Activated T-cell treated with anti-CD3 and anti-CD28 coated beads, Interleukin-2, amount 50 U/mL, for 4 hours (primary cell): ENCODE data around the gene CFAP47. TPM values are rescaled to one million over a fixed set of nuclear protein-coding genes. Genes with fewer than 3 reads are reported as not detected.
"Not testable (repeated sequence)": the region's sequence is repeated elsewhere in the genome, so short reads cannot be mapped to it uniquely, and the experiment has no call there.

Experiments used
- ATAC-seq, 2 donors: fragments of 200-7000 bp; cut with Tn5 transposase; one replicate each; pipeline ENCODE4 v1.10.0; 2021
- DNase-seq: peaks from one replicate; pipeline ENCODE4 v3.0.0-alpha.2; 2020
- H3K27me3 Mint-ChIP-seq: one replicate; pipeline ENCODE4 v1.8.0; 2021; ENCODE audit warnings: low read depth, mixed read lengths
- H3K36me3 Mint-ChIP-seq: one replicate; pipeline ENCODE4 v1.8.0; 2022; ENCODE audit warnings: mixed read lengths; ENCODE audit not compliant: insufficient read depth
- H3K4me1 Mint-ChIP-seq: one replicate; pipeline ENCODE4 v1.8.0; 2021; ENCODE audit warnings: low read depth, mixed read lengths
- H3K4me3 Mint-ChIP-seq: one replicate; pipeline ENCODE4 v1.8.0; 2021; ENCODE audit warnings: mild to moderate bottlenecking, moderate library complexity, mixed read lengths
- H3K9me3 Mint-ChIP-seq: one replicate; pipeline ENCODE4 v1.8.0; 2021; ENCODE audit warnings: mixed read lengths
- total RNA-seq, 3 donors: library from RNA; stranded (reverse); gene quantifications; one replicate each; pipeline ENCODE4 v1.2.1, GENCODE V29; 2021

CFAP47 gene
- total RNA-seq, 3 donors from 2014 or later = not detected

DNA sequence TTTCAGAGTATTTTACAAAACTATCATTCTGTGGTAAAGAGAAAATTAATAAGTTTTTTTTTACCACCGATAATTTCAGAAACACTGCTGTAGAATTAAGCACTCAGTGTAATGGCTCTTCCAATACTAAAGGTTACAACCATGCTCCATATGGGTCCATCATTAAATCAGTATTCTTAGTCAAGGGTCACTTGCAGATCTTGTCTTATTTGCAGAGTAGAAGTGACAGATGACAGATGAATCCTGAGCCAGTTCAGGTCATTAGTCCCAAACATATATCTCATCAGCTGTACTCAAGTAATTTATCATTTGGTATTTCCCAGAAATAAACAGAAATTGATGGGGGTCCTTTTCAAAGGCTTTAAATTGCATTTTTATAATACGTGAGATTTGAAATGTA, 182.9 kb downstream of the CFAP47 start:
- Mint-ChIP-seq H3K4me1 (no peaks in the 10 kb centered on the region), H3K4me3 (no peak overlapping the region), H3K36me3 (no peaks in the 10 kb centered on the region), H3K27me3 (no peaks in the 10 kb centered on the region), H3K9me3 (no peaks in the 10 kb centered on the region)
- DNase-seq = no peak
- no peak for ATAC-seq

DNA sequence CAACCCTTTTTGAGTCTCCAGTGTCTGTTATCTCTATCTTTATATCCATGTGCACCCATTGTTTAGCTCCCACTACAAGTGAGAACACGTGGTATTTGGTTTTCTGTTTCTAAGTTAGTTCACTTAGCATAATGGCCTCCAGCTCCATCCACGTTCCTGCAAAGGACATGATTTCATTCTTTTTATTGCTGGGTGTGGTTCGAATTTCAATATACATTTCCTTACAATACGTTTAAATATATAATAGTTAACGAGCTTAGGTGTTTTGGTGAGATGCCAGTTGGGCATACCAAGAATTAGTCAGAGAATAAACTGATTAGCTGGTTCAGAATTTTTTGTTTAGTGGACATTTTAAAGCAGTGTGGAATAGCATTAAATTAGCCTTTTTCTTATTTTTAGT, 196.7 kb downstream of the CFAP47 start:
- Mint-ChIP-seq H3K4me3 (no peak overlapping the region), H3K36me3 (no peaks in the 10 kb centered on the region), H3K4me1 (no peaks in the 10 kb centered on the region), H3K27me3 (no peaks in the 10 kb centered on the region), H3K9me3 (peaks cover 12% of the 10 kb centered on the region)
- DNase-seq = no peak
- no peak for ATAC-seq

GRCh38 chrX:36159254-36159653, 239.7 kb downstream of the CFAP47 start:
- Mint-ChIP-seq H3K4me1 (no peaks in the 10 kb centered on the region), H3K27me3 (no peaks in the 10 kb centered on the region), H3K9me3 (no peaks in the 10 kb centered on the region), H3K4me3 (no peak overlapping the region), H3K36me3 (no peaks in the 10 kb centered on the region)
- DNase-seq (no peak), ATAC-seq (no peak)

DNA sequence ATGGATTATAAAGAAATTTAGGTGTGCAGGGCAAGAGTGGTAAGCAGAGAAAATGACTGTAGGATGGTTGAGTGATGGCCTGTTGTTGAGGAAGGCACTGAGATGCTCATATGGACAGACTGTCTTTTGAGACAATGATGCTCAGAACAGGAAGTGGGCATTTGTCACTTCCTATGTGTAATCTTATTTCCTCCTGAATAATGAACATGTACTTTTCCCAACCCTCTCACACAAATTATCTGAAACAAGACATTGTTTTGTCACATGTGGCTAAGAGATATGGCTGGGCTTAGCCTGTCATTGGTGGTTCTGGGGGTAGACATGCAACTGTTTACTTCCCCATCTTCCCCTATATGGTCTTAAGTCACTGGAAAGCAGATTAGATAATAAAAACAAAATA, 240.5 kb downstream of the CFAP47 start:
- ATAC-seq = no peak
- Mint-ChIP-seq H3K36me3 (no peaks in the 10 kb centered on the region), H3K4me3 (no peak overlapping the region), H3K9me3 (no peaks in the 10 kb centered on the region), H3K27me3 (no peaks in the 10 kb centered on the region), H3K4me1 (no peaks in the 10 kb centered on the region)
- DNase-seq = no peak

GRCh38 chrX:36198575-36198974, 279.0 kb downstream of the CFAP47 start:
- Mint-ChIP-seq H3K9me3 (no peaks in the 10 kb centered on the region), H3K4me3 (no peak overlapping the region), H3K27me3 (no peaks in the 10 kb centered on the region), H3K4me1 (no peaks in the 10 kb centered on the region), H3K36me3 (no peaks in the 10 kb centered on the region)
- DNase-seq (no peak), ATAC-seq (no peak)

GRCh38 chrX:36199928-36200327, 280.4 kb downstream of the CFAP47 start:
- Mint-ChIP-seq H3K4me3 (no peak overlapping the region), H3K36me3 (no peaks in the 10 kb centered on the region), H3K9me3 (no peaks in the 10 kb centered on the region), H3K4me1 (no peaks in the 10 kb centered on the region), H3K27me3 (no peaks in the 10 kb centered on the region)
- DNase-seq = no peak
- ATAC-seq = no peak

DNA sequence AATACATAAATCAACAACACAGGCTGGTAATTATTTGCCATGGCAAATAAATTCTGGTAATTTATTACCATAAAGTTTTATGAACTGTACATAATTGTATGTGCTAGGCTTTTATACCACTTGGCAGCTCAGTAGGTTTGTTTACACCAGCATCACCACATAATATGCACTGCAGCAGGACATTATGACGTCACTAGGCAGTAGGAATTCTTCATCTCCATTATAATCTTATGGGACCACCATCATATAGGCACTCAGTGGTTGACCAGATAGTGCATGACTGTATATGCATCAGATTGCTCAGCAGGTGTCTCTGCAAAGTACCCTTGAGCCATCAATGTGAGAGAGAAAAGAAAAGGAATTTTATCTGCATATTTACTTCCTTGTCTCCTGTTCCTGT, 295.4 kb downstream of the CFAP47 start:
- ATAC-seq (no peak), DNase-seq (no peak)
- Mint-ChIP-seq H3K4me1 (no peaks in the 10 kb centered on the region), H3K9me3 (peaks cover 5% of the 10 kb centered on the region), H3K4me3 (no peak overlapping the region), H3K27me3 (no peaks in the 10 kb centered on the region), H3K36me3 (no peaks in the 10 kb centered on the region)

DNA sequence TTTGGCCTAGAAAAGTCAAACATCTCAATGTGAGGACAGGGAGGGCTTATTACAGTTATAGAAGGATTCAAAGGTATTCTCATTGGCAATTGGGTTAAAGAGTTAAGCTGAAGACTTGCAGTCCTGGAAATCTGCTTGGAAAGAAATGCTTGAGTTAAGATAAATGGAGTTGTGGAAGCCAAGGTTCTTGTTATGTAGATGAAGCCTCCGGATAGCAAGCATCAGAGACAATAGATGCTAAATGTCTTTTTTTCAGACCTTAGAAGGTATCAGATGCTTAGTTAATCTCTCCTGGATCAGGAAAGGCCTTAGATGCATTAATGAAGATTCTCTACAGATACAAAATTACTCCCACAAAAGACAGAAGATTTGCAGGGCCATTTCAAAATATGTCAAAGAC, 299.3 kb downstream of the CFAP47 start:
- Mint-ChIP-seq H3K4me3 (no peak overlapping the region), H3K36me3 (no peaks in the 10 kb centered on the region), H3K9me3 (peaks cover 5% of the 10 kb centered on the region), H3K4me1 (no peaks in the 10 kb centered on the region), H3K27me3 (no peaks in the 10 kb centered on the region)
- DNase-seq (no peak), ATAC-seq (no peak)

- not testable (repeated sequence) for H3K9me3 Mint-ChIP-seq, H3K36me3 Mint-ChIP-seq, H3K4me1 Mint-ChIP-seq, H3K27me3 Mint-ChIP-seq, H3K4me3 Mint-ChIP-seq, ATAC-seq, DNase-seq
Measured at GRCh38 chrX:36234840-36235528, 315.4 kb downstream of the CFAP47 start.

DNA sequence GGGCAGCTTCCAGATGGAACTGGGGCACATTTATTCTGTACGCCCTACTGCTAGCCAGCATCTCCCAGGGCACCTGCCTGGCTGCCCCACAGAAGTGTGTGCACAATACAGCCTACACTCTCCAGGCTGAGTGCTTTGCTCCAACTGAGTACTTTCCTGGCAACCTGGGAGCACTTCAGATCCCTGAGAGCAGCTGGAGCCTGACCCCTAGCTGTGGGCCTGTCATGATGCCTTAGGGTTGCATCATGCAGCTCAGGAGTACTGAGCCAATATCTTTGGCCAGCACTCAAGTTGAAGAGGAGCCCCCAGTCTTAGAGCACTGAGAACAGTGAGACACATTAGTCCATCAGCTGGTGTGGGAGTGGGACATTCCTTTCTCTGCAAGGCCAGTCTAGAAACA, 321.9 kb downstream of the CFAP47 start:
- DNase-seq = no peak
- no peaks in the 10 kb centered on the region for H3K36me3 Mint-ChIP-seq

DNA sequence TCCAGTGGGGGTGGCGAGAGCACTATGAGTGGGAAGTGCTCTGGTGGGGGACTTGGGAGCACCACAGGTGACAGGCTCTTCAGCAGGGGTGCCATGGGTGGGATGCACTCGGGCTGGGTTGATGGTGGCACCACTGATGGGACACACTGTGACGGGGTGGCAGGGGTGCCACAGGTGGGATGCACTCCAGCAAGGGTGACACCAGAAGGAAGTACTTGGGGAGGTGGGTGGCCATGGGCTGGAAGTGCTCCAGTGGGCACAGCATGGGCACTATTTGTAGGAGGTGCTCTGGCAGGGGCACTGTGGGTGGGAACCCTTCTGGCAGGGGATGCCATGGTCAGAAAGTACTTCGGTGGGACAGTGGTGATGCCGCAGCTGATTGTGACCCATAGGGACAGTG, 346.6 kb downstream of the CFAP47 start:
- peaks cover 3% of the 10 kb centered on the region for H3K9me3 Mint-ChIP-seq
- H3K4me3 Mint-ChIP-seq = no peak overlapping the region
- DNase-seq (no peak), ATAC-seq (no peak)
- no peaks in the 10 kb centered on the region for H3K36me3 Mint-ChIP-seq
- H3K4me1 Mint-ChIP-seq = no peaks in the 10 kb centered on the region
- H3K27me3 Mint-ChIP-seq = no peaks in the 10 kb centered on the region

More for the DNA sequence above, 321.9 kb downstream of the CFAP47 start:
- no peak for ATAC-seq
- Mint-ChIP-seq H3K4me1 (no peaks in the 10 kb centered on the region), H3K27me3 (no peaks in the 10 kb centered on the region), H3K4me3 (no peak overlapping the region), H3K9me3 (no peaks in the 10 kb centered on the region)

GRCh38 chrX:36310136-36310535, 390.6 kb downstream of the CFAP47 start:
- no peak for ATAC-seq
- H3K4me3 Mint-ChIP-seq = no peak overlapping the region
- no peaks in the 10 kb centered on the region for H3K27me3 Mint-ChIP-seq
- H3K9me3 Mint-ChIP-seq = no peaks in the 10 kb centered on the region
- DNase-seq = no peak
- no peaks in the 10 kb centered on the region for H3K4me1 Mint-ChIP-seq
- H3K36me3 Mint-ChIP-seq = no peaks in the 10 kb centered on the region

- Mint-ChIP-seq H3K36me3 (no peaks in the 10 kb centered on the region), H3K9me3 (no peaks in the 10 kb centered on the region), H3K4me3 (no peak overlapping the region), H3K27me3 (no peaks in the 10 kb centered on the region), H3K4me1 (no peaks in the 10 kb centered on the region)
- ATAC-seq (no peak), DNase-seq (no peak)
Measured at GRCh38 chrX:36314303-36314702, 394.8 kb downstream of the CFAP47 start.

DNA sequence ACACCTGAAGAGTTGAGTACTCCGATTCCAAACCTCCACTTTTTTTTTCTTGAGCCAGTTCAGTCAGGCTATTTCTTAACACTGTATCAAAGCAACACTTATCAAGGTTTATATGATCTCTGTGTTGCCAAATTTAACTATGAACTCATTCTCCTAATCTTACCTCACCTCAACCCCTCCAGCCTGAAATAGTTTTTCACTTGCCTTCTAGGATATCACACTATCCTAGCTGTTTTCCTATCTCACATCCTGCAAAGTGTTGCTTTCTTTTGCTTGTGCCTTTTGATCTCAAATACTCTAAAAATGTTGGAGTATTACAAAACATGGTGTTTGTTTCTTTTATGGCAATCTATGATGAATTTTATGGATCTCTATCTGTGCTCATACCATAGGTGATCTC, 415.0 kb downstream of the CFAP47 start:
- peaks cover 4% of the 10 kb centered on the region for H3K9me3 Mint-ChIP-seq
- no peak overlapping the region for H3K4me3 Mint-ChIP-seq
- no peaks in the 10 kb centered on the region for H3K36me3 Mint-ChIP-seq
- no peaks in the 10 kb centered on the region for H3K4me1 Mint-ChIP-seq
- ATAC-seq = no peak
- H3K27me3 Mint-ChIP-seq = no peaks in the 10 kb centered on the region
- DNase-seq = no peak

GRCh38 chrX:36336751-36337150, 417.2 kb downstream of the CFAP47 start:
- Mint-ChIP-seq H3K27me3 (no peaks in the 10 kb centered on the region), H3K36me3 (no peaks in the 10 kb centered on the region), H3K4me1 (no peaks in the 10 kb centered on the region), H3K9me3 (peaks cover 4% of the 10 kb centered on the region), H3K4me3 (no peak overlapping the region)
- DNase-seq (no peak), ATAC-seq (no peak)

DNA sequence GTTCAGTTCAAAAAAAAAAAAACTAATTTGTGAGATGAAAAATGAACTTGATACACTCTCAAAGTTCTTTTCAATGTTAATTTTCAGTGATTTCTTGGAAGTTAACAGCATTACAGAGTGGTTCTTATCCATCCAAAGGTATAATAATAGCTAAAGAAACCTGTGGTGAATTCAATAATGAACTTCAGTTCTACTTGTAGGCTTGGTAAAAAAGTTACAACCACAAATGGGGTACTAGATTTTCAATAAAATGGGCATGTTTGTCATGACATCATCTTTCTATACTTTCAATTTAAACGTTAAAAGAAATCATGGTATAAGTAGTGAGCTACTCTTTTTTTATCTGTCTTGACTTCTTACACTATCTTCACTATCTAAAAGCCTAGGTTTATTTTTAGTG, 424.8 kb downstream of the CFAP47 start:
- Mint-ChIP-seq H3K36me3 (no peaks in the 10 kb centered on the region), H3K9me3 (no peaks in the 10 kb centered on the region), H3K27me3 (no peaks in the 10 kb centered on the region), H3K4me1 (no peaks in the 10 kb centered on the region), H3K4me3 (no peak overlapping the region)
- no peak for ATAC-seq
- DNase-seq = no peak
